ENCODE measurements around the gene SPRR2D. TPM values are rescaled to one million over a fixed set of nuclear protein-coding genes. Genes with fewer than 3 reads are reported as not detected.
"Not testable (repeated sequence)": the region's sequence is repeated elsewhere in the genome, so short reads cannot be mapped to it uniquely, and the experiment has no call there.

SPRR2D gene
- total RNA-seq, 2 experiments from 2014 or later, result not detected

DNA sequence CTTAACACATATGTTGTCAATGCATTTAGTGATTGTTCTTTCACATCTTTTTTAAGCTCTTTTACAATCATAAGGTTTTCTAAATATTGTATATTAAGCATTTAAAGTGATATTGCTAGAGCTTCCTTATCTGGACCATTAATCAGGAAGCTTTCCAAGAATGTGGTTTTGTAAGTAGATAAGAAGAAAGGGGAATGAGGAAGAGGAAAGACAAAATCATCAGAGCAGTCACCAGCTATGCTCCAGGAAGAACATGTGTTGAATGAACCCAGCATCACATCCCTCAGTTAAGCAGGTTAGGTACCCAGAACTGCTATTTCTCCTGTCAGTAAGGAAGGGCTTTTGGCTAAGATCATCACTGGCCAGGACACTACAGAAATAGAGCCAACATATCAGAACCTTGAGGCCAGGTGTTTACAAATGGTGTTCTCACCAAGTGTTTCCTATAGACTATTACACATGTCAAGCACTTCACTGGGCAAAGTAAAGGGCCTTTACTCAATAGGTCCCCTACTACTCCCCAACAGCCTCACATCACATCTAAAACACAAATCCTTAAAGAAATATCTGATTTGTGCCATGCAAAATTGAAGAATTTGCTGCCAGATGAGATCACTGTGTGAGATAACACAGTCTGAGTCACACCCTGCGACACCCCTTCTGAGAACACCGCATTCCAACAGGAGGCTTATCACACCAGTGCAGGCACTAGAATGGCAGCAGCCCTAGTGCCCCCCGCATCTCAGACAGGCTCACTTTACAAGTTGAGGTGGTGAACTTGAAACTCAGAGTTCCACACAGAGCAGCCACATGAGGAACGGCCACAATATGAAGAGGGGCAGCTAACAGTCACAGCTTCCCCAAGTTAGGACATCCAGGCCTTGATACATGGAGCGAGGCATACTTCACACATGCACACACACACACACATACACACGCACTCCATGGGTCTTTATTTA is 18.2 kb upstream of the SPRR2D start:
- Histone ChIP-seq H3K27me3 (ENCODE audit: control insufficient read depth in 1 of 2, insufficient read depth in 2 of 2, low read length in 2 of 2) (peaks cover 0 to 16% of the 10 kb centered on the region in 2 experiments), H3K4me3 (ENCODE audit: low read length) (no peak overlapping the region), H3K36me3 (ENCODE audit: insufficient read depth, low read length) (no peaks in the 10 kb centered on the region), H3K4me1 (ENCODE audit: insufficient read depth, low read length) (no peaks in the 10 kb centered on the region), H3K9me3 (ENCODE audit: control insufficient read depth in 1 of 2, insufficient read depth in 1 of 2, low read length in 2 of 2) (no peaks in the 10 kb centered on the region), H3K27ac (ENCODE audit: low read depth in 1 of 2, low read length in 2 of 2) (no peak overlapping the region)
- Mint-ChIP-seq H3K4me3 (no peak overlapping the region), H3K4me1 (ENCODE audit: low read depth) (no peaks in the 10 kb centered on the region), H3K27me3 (peaks cover 55% of the 10 kb centered on the region), H3K36me3 (ENCODE audit: low read depth) (no peaks in the 10 kb centered on the region), H3K27ac (no peak overlapping the region), H3K9me3 (no peaks in the 10 kb centered on the region)
- DNase-seq (no peak), ATAC-seq (ENCODE audit: poor library complexity) (no peak)
- intact Hi-C loops (cut with DNase I, micrococcal nuclease), result no loop called here
- ChIA-PET POLR2A (no interaction called here), CTCF (interaction anchor here (0.9 kb wide), 1 partner anchor 9 kb away, joined by 3 read pairs; no protein-coding TSS in a partner anchor)
- no peak for TF ChIP-seq CTCF (IDR thresholded peaks at IDR 0.05)

GRCh38 chr1:153058154-153058553 is 17.2 kb upstream of the SPRR2D start:
- Histone ChIP-seq H3K9me3 (ENCODE audit: control insufficient read depth in 1 of 2, insufficient read depth in 1 of 2, low read length in 2 of 2) (no peaks in the 10 kb centered on the region), H3K36me3 (ENCODE audit: insufficient read depth, low read length) (no peaks in the 10 kb centered on the region), H3K4me1 (ENCODE audit: insufficient read depth, low read length) (no peaks in the 10 kb centered on the region), H3K27me3 (ENCODE audit: control insufficient read depth in 1 of 2, insufficient read depth in 2 of 2, low read length in 2 of 2) (peaks cover 0 to 16% of the 10 kb centered on the region in 2 experiments), H3K27ac (ENCODE audit: low read depth in 1 of 2, low read length in 2 of 2) (no peak overlapping the region), H3K4me3 (ENCODE audit: low read length) (no peak overlapping the region)
- ChIA-PET POLR2A (no interaction called here), CTCF (interaction anchor here (0.9 kb wide), 1 partner anchor 10 kb away, joined by 3 read pairs; no protein-coding TSS in a partner anchor)
- Mint-ChIP-seq H3K27me3 (peaks cover 61% of the 10 kb centered on the region), H3K36me3 (ENCODE audit: low read depth) (no peaks in the 10 kb centered on the region), H3K27ac (no peak overlapping the region), H3K4me1 (ENCODE audit: low read depth) (no peaks in the 10 kb centered on the region), H3K9me3 (no peaks in the 10 kb centered on the region), H3K4me3 (no peak overlapping the region)
- DNase-seq (no peak), ATAC-seq (ENCODE audit: poor library complexity) (no peak)
- TF ChIP-seq CTCF (IDR thresholded peaks at IDR 0.05), result no peak
- intact Hi-C loops (cut with DNase I, micrococcal nuclease), result no loop called here

- no peak within 1 kb of the TSS for H3K4me3 ChIP-seq (ENCODE audit: low read length)
- no peak for TF ChIP-seq CTCF (IDR thresholded peaks at IDR 0.05)
- no peaks in the 10 kb centered on the region for H3K4me1 ChIP-seq (ENCODE audit: insufficient read depth, low read length)
- Mint-ChIP-seq H3K27ac (no peak within 1 kb of the TSS), H3K9me3 (no peaks in the 10 kb centered on the region), H3K4me3 (no peak within 1 kb of the TSS), H3K36me3 (ENCODE audit: low read depth) (no peaks in the 10 kb centered on the region), H3K4me1 (ENCODE audit: low read depth) (no peaks in the 10 kb centered on the region), H3K27me3 (peaks cover 68% of the 10 kb centered on the region)
- H3K36me3 ChIP-seq (ENCODE audit: insufficient read depth, low read length), result no peaks in the 10 kb centered on the region
- H3K27me3 ChIP-seq (ENCODE audit: control insufficient read depth in 1 of 2, insufficient read depth in 2 of 2, low read length in 2 of 2), result peaks cover 0 to 20% of the 10 kb centered on the region in 2 experiments
- ChIA-PET CTCF (no interaction called here), POLR2A (no interaction called here)
- H3K27ac ChIP-seq (ENCODE audit: low read depth in 1 of 2, low read length in 2 of 2), result no peak within 1 kb of the TSS
- ATAC-seq (ENCODE audit: poor library complexity) (no peak), DNase-seq (no peak)
- no peaks in the 10 kb centered on the region for H3K9me3 ChIP-seq (ENCODE audit: control insufficient read depth in 1 of 2, insufficient read depth in 1 of 2, low read length in 2 of 2)
- intact Hi-C loops (cut with DNase I, micrococcal nuclease), result no loop called here
These were observed 16.5 kb upstream of the SPRR2D start, which contains the start of gene SPRR2A for GRCh38 chr1:153057375-153057774. SPRR2A (minus strand) TSS chr1:153057512; CDS start chr1:153056735, 777 bp downstream.

- H3K36me3 Mint-ChIP-seq (ENCODE audit: low read depth); CTCF ChIA-PET: not testable (repeated sequence)
These were observed 15.2 kb upstream of the SPRR2D start for GRCh38 chr1:153056111-153056510.

More at GRCh38 chr1:153056111-153056510, 15.2 kb upstream of the SPRR2D start:
- peaks cover 75% of the 10 kb centered on the region for H3K27me3 Mint-ChIP-seq
- H3K4me1 ChIP-seq (ENCODE audit: insufficient read depth, low read length); H3K9me3 Mint-ChIP-seq; POLR2A ChIA-PET; H3K4me1 Mint-ChIP-seq (ENCODE audit: low read depth); H3K4me3 ChIP-seq (ENCODE audit: low read length); DNase-seq; H3K27ac ChIP-seq (ENCODE audit: low read depth in 1 of 2, low read length in 2 of 2); H3K9me3 ChIP-seq (ENCODE audit: control insufficient read depth in 1 of 2, insufficient read depth in 1 of 2, low read length in 2 of 2); H3K36me3 ChIP-seq (ENCODE audit: insufficient read depth, low read length); H3K4me3 Mint-ChIP-seq; intact Hi-C loops (cut with DNase I, micrococcal nuclease); ATAC-seq (ENCODE audit: poor library complexity); H3K27ac Mint-ChIP-seq: not testable (repeated sequence)
- H3K27me3 ChIP-seq (ENCODE audit: control insufficient read depth in 1 of 2, insufficient read depth in 2 of 2, low read length in 2 of 2), result peaks cover 0 to 16% of the 10 kb centered on the region in 2 experiments
